ENCODE results near the gene MCRIP1.

Gene MCRIP1

DNA sequence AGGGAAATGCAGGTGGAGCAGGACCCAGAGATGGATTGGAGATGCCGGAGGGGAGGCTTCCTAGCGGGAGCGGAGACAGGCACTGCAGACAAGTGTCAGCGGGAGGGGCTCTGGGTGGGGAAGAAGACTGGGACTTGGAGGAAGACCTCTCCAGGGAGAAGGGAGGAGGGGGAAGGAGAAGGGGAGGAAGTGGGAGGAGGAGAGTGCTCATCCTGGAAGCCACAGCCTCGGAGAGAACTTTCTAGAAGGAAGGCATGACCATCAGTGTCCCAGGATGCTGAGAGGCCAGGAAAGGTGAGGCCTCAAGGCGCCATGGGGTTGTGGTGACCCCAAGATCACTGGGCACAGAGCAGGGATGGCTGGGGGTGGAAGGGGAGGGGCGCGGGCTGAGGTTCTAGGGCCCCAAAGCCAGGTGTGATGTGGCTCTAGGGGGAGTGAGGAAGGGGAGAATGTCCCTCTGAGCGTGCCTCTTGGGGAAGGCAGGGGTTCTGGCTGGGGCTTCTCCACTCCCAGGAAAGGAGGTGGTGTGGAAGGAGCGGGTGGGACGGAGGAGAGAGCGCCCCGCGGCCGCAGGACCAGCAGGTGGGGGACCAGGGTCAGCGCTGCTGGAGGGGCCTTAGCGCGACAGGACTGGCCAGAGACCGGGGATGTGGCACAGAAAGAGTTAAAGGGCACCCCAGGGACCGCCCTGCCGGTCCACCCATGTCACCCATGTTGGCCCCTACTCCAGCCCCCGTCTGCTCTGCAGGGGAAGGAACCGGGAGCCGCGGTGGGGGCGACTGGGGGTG is 30.0 kb downstream of the MCRIP1 start:
- no peak for DNase-seq

- no peak for DNase-seq
These were observed 30.9 kb downstream of the MCRIP1 start for GRCh38 chr17:81802048-81802758.

DNA sequence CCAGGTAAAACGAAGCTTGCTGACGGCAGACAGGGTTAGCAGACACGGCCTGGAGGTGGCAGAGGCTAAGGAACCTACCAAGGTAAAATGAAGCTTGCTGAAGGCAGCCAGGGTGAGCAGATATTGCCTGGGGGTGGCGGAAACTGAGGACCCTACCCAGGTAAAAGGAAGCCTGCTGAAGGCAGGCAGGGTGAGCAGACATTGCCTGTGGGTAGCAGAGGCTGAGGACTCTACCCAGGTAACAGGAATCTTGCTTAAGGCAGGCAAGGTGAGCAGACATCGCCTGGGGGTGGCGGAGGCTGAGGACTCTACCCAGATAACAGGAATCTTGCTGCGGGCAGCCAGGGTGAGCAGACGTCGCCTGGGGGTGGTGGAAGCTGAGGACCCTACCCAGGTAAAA is 31.8 kb downstream of the MCRIP1 start:
- no peak for DNase-seq

DNA sequence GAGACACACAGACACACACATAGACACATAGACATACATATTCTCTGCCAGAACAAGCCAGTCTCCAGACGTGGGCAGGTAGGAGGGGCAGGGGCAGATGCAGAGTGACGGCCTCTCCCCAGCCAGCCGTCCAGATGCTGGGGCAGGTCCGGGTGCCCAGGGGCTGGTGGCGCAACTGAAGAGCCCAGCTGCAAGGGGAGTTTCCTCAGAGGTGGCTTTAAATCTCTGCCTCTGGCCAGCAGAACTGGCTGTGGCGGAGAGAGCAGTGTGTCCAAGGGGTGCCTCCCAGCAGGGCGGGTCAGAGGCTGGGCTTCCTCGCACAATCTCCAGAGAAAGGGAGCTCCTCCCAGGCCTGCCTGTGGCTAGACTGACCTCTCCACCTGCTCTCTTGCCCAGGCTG is 38.6 kb downstream of the MCRIP1 start:
- no peak for DNase-seq

DNA sequence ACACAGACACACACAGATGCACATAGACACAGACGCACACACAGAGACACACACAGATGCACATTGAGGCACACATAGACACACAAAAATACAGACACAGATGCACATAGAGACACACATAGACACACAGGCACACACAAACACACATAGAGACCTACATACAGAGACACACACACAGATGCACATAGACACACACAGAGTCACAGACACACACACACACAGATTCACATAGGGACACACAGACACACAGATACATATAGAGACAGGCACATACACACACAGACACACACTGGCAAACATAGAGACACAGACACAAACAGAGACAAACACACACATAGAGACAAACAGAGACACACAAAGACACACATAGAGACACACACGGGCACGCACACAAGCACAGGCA is 39.0 kb downstream of the MCRIP1 start:
- DNase-seq: no peak

GRCh38 chr17:81792675-81793615 is 40.1 kb downstream of the MCRIP1 start:
- DNase-seq: no peak
